Kidney (tissue), 14 donors: Measurements from ENCODE around the gene ADIG. TPM values are rescaled to one million over a fixed set of nuclear protein-coding genes. Genes with fewer than 3 reads are reported as not detected.

Experiments used
- DNase-seq, 5 donors: peaks; one replicate each; pipeline ENCODE4 v3.0.0-alpha.2; 2013 to 2020
- FAIRE-seq: peaks from 2 replicates; lab custom pipeline; 2012; peaks lifted over from hg19 to GRCh38; lab: Jason Lieb, UNC
- H3K27ac ChIP-seq, 2 donors: one replicate each; pipeline ENCODE4 v1.7.0; 2013; ENCODE audit warnings: low read depth in 2 of 2, low read length in 2 of 2, inconsistent platforms in 1 of 2
- H3K27me3 ChIP-seq: one replicate; pipeline ENCODE4 v1.7.1; 2013; ENCODE audit warnings: low read length, inconsistent platforms; ENCODE audit not compliant: control insufficient read depth, insufficient read depth
- H3K36me3 ChIP-seq, 3 donors: one replicate each; pipeline versions ENCODE4 v1.7.0 to v1.7.1; 2013; ENCODE audit warnings: low read length in 3 of 3, control low read depth in 1 of 3, inconsistent platforms in 1 of 3; ENCODE audit not compliant: insufficient read depth in 3 of 3, control insufficient read depth in 2 of 3
- H3K4me1 ChIP-seq, 3 donors: one replicate each; pipeline versions ENCODE4 v1.7.0 to v1.7.1; 2013; ENCODE audit warnings: low read length in 3 of 3, inconsistent platforms in 1 of 3, low read depth in 1 of 3; ENCODE audit not compliant: control insufficient read depth in 2 of 3, insufficient read depth in 2 of 3
- H3K4me3 ChIP-seq, 3 donors: one replicate each; pipeline versions ENCODE4 v1.7.0 to v1.8.1; 2013; ENCODE audit warnings: low read length in 3 of 3, control low read depth in 1 of 3, inconsistent platforms in 1 of 3
- H3K9ac ChIP-seq, 3 donors: one replicate each; pipeline versions ENCODE4 v1.7.0 to v1.7.1; 2013; ENCODE audit warnings: low read length in 3 of 3, control low read depth in 1 of 3, inconsistent platforms in 1 of 3
- H3K9me3 ChIP-seq, 3 donors: one replicate each; pipeline versions ENCODE4 v1.7.0 to v1.7.1; 2013; ENCODE audit warnings: low read length in 3 of 3, control low read depth in 1 of 3, inconsistent platforms in 1 of 3; ENCODE audit not compliant: control insufficient read depth in 2 of 3, insufficient read depth in 1 of 3
- intact Hi-C: fragments of 100-400 bp; cut with DNase I; formaldehyde crosslinking; loops from one replicate; pipeline ENCODE4 v1.11.1; 2022
- polyA plus RNA-seq: library from polyadenylated mRNA; stranded (reverse); fragments of 350-450 nt; fragmentation: Illumina TruSeq; extraction: RNeasy Lipid Tissue Mini Kit (QIAGEN cat#74804); gene quantifications from one replicate; pipeline ENCODE4 v1.2.3, GENCODE V29; 2014; ENCODE audit warnings: low read depth, low replicate concordance; ENCODE audit not compliant: insufficient read depth
- total RNA-seq: library from RNA; stranded (reverse); fragmentation: NEBNext Ultra II Directional; extraction: Animal tissue kit (Norgen Biotek cat#: 25700); gene quantifications from one replicate; pipeline ENCODE4 v1.2.1, GENCODE V29; 2021
- TF ChIP-seq, protein P1 (sequence below): IDR thresholded peaks from 3 replicates; pipeline ENCODE4 v1.5.1; 2012; ENCODE audit warnings: mild to moderate bottlenecking, moderate library complexity, borderline replicate concordance; ENCODE audit not compliant: insufficient read depth; ENCODE audit errors: extremely low read depth
- donor health status: control.
- donor health status: control.
- donor health status: control.
- donor health status: control.
- donor health status: control.
- donor health status: DM: yes; HTN: yes; CAD: no.
- donor health status: Normal renal cell carcinoma (clear cell type).

ADIG gene
- total and polyA plus RNA-seq, 2 donors from 2014 or later: 0.58 TPM; not detected in 1

DNA sequence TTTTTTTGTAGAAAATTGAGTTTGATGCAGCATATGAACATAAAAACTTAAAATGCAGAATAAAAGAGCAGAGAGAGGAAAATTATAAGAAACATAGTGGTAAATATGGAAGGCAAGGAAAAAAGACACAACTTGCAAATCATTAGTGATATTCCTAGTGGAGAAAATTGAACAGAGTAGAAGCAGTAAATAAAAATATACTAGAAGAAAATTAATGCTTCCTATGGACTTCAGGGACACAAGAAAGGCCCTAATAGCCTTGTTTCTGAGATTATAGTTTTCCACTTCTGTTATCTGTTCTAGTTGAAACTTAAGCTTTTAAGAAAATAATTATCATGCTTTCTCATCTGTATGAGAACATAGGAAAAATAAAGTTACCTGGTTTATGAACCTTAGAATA is 25.6 kb upstream of the ADIG start:
- peaks cover 9 to 30% (median 24%) of the 10 kb centered on the region in 3 donors for H3K36me3 ChIP-seq
- H3K27ac ChIP-seq: no peak overlapping the region
- TF ChIP-seq, protein P1, sequence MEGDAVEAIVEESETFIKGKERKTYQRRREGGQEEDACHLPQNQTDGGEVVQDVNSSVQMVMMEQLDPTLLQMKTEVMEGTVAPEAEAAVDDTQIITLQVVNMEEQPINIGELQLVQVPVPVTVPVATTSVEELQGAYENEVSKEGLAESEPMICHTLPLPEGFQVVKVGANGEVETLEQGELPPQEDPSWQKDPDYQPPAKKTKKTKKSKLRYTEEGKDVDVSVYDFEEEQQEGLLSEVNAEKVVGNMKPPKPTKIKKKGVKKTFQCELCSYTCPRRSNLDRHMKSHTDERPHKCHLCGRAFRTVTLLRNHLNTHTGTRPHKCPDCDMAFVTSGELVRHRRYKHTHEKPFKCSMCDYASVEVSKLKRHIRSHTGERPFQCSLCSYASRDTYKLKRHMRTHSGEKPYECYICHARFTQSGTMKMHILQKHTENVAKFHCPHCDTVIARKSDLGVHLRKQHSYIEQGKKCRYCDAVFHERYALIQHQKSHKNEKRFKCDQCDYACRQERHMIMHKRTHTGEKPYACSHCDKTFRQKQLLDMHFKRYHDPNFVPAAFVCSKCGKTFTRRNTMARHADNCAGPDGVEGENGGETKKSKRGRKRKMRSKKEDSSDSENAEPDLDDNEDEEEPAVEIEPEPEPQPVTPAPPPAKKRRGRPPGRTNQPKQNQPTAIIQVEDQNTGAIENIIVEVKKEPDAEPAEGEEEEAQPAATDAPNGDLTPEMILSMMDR: no peak
- no peaks in the 10 kb centered on the region for H3K9me3 ChIP-seq
- H3K4me3 ChIP-seq: no peak overlapping the region
- no peak overlapping the region for H3K9ac ChIP-seq
- H3K4me1 ChIP-seq: no peaks in the 10 kb centered on the region
- no peak for DNase-seq
- FAIRE-seq: no peak
- intact Hi-C loops: no loop called here
- no peaks in the 10 kb centered on the region for H3K27me3 ChIP-seq

DNA sequence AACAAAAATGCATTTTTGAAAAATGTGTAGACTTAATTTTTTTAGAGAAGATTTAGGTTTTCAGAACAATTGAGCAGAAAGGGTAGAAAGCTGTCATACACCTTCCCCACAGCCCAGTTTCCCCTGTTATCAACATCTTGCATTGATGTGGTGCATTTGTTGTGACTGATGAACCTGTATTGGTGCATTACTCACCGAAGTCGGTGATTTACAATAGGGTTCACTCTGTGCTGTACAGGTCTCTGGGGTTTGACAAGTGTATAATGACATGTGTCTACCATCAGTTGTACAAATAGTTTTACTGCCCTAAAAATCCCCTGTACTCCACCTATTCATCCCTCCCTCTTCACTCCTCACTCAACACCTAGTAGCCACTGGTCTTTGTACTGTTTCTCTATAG is 23.8 kb upstream of the ADIG start:
- Histone ChIP-seq H3K4me3 (no peak overlapping the region), H3K36me3 (peaks cover 9 to 23% (median 16%) of the 10 kb centered on the region in 3 donors), H3K4me1 (no peaks in the 10 kb centered on the region), H3K9me3 (no peaks in the 10 kb centered on the region), H3K27me3 (no peaks in the 10 kb centered on the region), H3K27ac (no peak overlapping the region), H3K9ac (no peak overlapping the region)
- DNase-seq (no peak), FAIRE-seq (no peak)
- intact Hi-C loops: no loop called here
- TF ChIP-seq, protein P1: no peak

DNA sequence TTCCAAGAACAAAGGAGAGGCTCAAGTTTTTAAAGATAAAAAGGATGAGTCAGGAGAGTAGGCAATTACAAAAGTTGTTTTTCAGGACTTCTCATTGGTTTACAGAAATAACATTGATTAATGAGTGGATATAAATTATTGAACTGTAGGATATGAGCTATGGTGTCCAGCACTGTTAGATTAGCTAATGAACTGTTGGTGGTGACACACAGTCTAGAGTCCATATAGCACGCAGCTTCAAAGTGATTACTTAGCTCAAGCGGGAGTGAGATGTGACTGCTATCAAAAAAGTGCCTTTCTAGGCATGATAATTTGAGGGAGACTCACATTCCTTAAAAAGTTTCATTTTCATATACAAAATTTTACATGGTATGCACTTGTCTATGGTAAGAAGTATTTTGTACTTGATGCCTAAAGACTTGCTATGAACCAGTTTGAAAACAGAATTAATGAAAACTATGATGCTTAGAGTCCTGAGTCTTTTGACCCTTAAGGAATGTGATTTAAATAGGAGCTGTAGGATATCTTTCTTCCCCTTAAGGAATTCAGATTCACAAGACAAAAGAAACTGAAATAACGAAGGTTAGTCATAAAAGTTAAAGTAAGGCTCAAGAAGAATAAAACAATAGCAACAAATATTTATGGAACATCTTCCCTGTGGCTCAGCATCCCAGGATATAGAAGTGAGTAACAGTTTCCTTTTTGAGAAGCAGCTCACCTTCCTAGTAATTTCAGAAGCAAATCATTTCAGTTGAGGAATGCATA is 22.2 kb upstream of the ADIG start:
- H3K4me3 ChIP-seq: no peak overlapping the region
- intact Hi-C loops: no loop called here
- peaks cover 9 to 16% (median 13%) of the 10 kb centered on the region in 3 donors for H3K36me3 ChIP-seq

More for the DNA sequence above, 22.2 kb upstream of the ADIG start:
- H3K27me3 ChIP-seq: no peaks in the 10 kb centered on the region
- H3K9me3 ChIP-seq: no peaks in the 10 kb centered on the region
- no peak overlapping the region for H3K27ac ChIP-seq
- FAIRE-seq (no peak), DNase-seq (no peak)
- no peaks in the 10 kb centered on the region for H3K4me1 ChIP-seq
- no peak overlapping the region for H3K9ac ChIP-seq
- TF ChIP-seq, protein P1: no peak
